Measurements from ENCODE around the gene HPCAL4.
A peak's percentile ranks its signal among the peaks of the same experiment; 100 is the strongest.

Gene HPCAL4

GRCh38 chr1:39700348-39700747, 9.1 kb upstream of the HPCAL4 start:
- DNase-seq = no peak

GRCh38 chr1:39699419-39699818, 8.2 kb upstream of the HPCAL4 start:
- DNase-seq = no peak

- DNase-seq = no peak
Observed at GRCh38 chr1:39698568-39698967, 7.3 kb upstream of the HPCAL4 start.

- DNase-seq = no peak
Observed at GRCh38 chr1:39696448-39696847, 5.2 kb upstream of the HPCAL4 start.

GRCh38 chr1:39695016-39695415, 3.8 kb upstream of the HPCAL4 start:
- DNase-seq = no peak

- no peak for DNase-seq
Observed at GRCh38 chr1:39694026-39694425, 2.8 kb upstream of the HPCAL4 start.

- no peak for DNase-seq
Observed at GRCh38 chr1:39692152-39693074, 1.2 kb upstream of the HPCAL4 start.

GRCh38 chr1:39690794-39691382, 345 bp downstream of the HPCAL4 start:
- no peak for DNase-seq

GRCh38 chr1:39690225-39690624, 1.0 kb downstream of the HPCAL4 start:
- no peak for DNase-seq

GRCh38 chr1:39689635-39690034, 1.6 kb downstream of the HPCAL4 start:
- peak in 1 of 2 experiments; percentile 34 for DNase-seq

GRCh38 chr1:39689214-39689613, 2.0 kb downstream of the HPCAL4 start:
- no peak for DNase-seq

GRCh38 chr1:39688706-39689105, 2.5 kb downstream of the HPCAL4 start:
- DNase-seq = no peak

GRCh38 chr1:39687243-39687642, 4.0 kb downstream of the HPCAL4 start:
- DNase-seq = no peak

- DNase-seq = peak; percentile 78 to 95
Observed at GRCh38 chr1:39685071-39685470, 6.2 kb downstream of the HPCAL4 start.

GRCh38 chr1:39684313-39684664, 6.9 kb downstream of the HPCAL4 start:
- no peak for DNase-seq

GRCh38 chr1:39683591-39684312, 7.5 kb downstream of the HPCAL4 start:
- DNase-seq = no peak

GRCh38 chr1:39681999-39682398, 9.2 kb downstream of the HPCAL4 start:
- DNase-seq = no peak

- no peak for DNase-seq
Observed at GRCh38 chr1:39681294-39681693, 9.9 kb downstream of the HPCAL4 start.

- DNase-seq = no peak
Observed at GRCh38 chr1:39680751-39681150, 10.5 kb downstream of the HPCAL4 start.

- no peak for DNase-seq
Observed at GRCh38 chr1:39679821-39680220, 11.4 kb downstream of the HPCAL4 start.

- no peak for DNase-seq
Observed at GRCh38 chr1:39678889-39679288, 12.3 kb downstream of the HPCAL4 start.

GRCh38 chr1:39677645-39678044, 13.6 kb downstream of the HPCAL4 start:
- DNase-seq = no peak

GRCh38 chr1:39676948-39677548, 14.2 kb downstream of the HPCAL4 start:
- no peak for DNase-seq
